ENCODE data around the gene ANO1.

GRCh38 chr11:70212227-70212811 lies 134.2 kb downstream of the ANO1 start:
- TF ChIP-seq CTCF (IDR thresholded peaks at IDR 0.05) (no peak), POLR2A (IDR thresholded peaks at IDR 0.05) (no peak)
